GM23338 (cell line): Measurements from ENCODE around the gene SDHAF1. TPM values are rescaled to one million over a fixed set of nuclear protein-coding genes. Genes with fewer than 3 reads are reported as not detected.
A peak's percentile ranks its signal among the peaks of the same experiment; 100 is the strongest.

Experiments
- ATAC-seq: fragments of 200-7000 bp; cut with Tn5 transposase; 3 replicates; pipeline ENCODE4 v1.9.1; 2020
- DNase-seq: peaks from one replicate; pipeline ENCODE4 v3.0.0-alpha.2; 2015; ENCODE audit warnings: low spot score
- H2AFZ ChIP-seq: fragments of 200-600 bp; sonication (generic); 2 replicates; pipeline ENCODE4 v1.8.0; 2016; ENCODE audit warnings: antibody characterized with exemption, mild to moderate bottlenecking, moderate library complexity
- H3F3A ChIP-seq: fragments of 200-600 bp; sonication (generic); replicated peaks from 2 replicates; pipeline ENCODE4 v1.8.0; 2017; ENCODE audit warnings: antibody characterized with exemption, mixed run types, low read depth
- H3K27ac ChIP-seq: fragments of 200-600 bp; sonication (generic); 2 replicates; pipeline ENCODE4 v1.6.1; 2016; ENCODE audit warnings: low read depth
- H3K27me3 ChIP-seq: fragments of 200-600 bp; sonication (generic); 2 replicates; pipeline ENCODE4 v1.8.0; 2016; ENCODE audit warnings: mild to moderate bottlenecking, mixed run types, moderate library complexity; ENCODE audit not compliant: insufficient read depth
- H3K36me3 ChIP-seq: fragments of 200-600 bp; sonication (generic); 2 replicates; pipeline ENCODE4 v1.8.0; 2016; ENCODE audit warnings: mild to moderate bottlenecking; ENCODE audit not compliant: insufficient read depth
- H3K4me1 ChIP-seq: fragments of 200-600 bp; sonication (generic); 2 replicates; pipeline ENCODE4 v1.8.0; 2016; ENCODE audit warnings: mild to moderate bottlenecking, moderate library complexity; ENCODE audit not compliant: insufficient read depth
- H3K4me2 ChIP-seq: fragments of 200-600 bp; sonication (generic); 2 replicates; pipeline ENCODE4 v1.7.1; 2017; ENCODE audit warnings: mixed run types
- H3K4me3 ChIP-seq: fragments of 200-600 bp; sonication (generic); 2 replicates; pipeline ENCODE4 v1.6.1; 2016; ENCODE audit warnings: mixed run types
- H3K79me2 ChIP-seq: fragments of 200-600 bp; sonication (generic); replicated peaks from 2 replicates; pipeline ENCODE4 v1.8.0; 2017; ENCODE audit warnings: mild to moderate bottlenecking; ENCODE audit not compliant: insufficient read depth
- H3K9me2 ChIP-seq: fragments of 200-600 bp; sonication (generic); 2 replicates; pipeline ENCODE4 v1.8.0; 2017; ENCODE audit not compliant: insufficient read depth
- H4K20me1 ChIP-seq: fragments of 200-600 bp; sonication (generic); replicated peaks from 2 replicates; pipeline ENCODE4 v1.8.0; 2017; ENCODE audit warnings: mild to moderate bottlenecking; ENCODE audit not compliant: insufficient read depth
- H3K27ac Mint-ChIP-seq: 2 replicates; pipeline ENCODE4 v1.8.0; 2020; ENCODE audit warnings: inconsistent platforms, mild to moderate bottlenecking, moderate library complexity, mixed read lengths
- H3K27me3 Mint-ChIP-seq: 3 replicates; pipeline ENCODE4 v1.8.0; 2022; ENCODE audit warnings: low read depth, mild to moderate bottlenecking, moderate library complexity, mixed read lengths, inconsistent platforms; ENCODE audit not compliant: insufficient read depth, poor library complexity
- H3K36me3 Mint-ChIP-seq: 3 replicates; pipeline ENCODE4 v1.8.0; 2021; ENCODE audit warnings: low read depth, mild to moderate bottlenecking, inconsistent platforms, moderate library complexity, mixed read lengths
- H3K4me1 Mint-ChIP-seq: 3 replicates; pipeline ENCODE4 v1.8.0; 2020; ENCODE audit warnings: mild to moderate bottlenecking, inconsistent platforms, mixed read lengths
- H3K4me3 Mint-ChIP-seq: 3 replicates; pipeline ENCODE4 v1.8.0; 2021; ENCODE audit warnings: moderate library complexity, mild to moderate bottlenecking, inconsistent platforms, mixed read lengths
- H3K9me3 Mint-ChIP-seq: 3 replicates; pipeline ENCODE4 v1.8.0; 2020; ENCODE audit warnings: moderate library complexity, mild to moderate bottlenecking, inconsistent platforms, mixed read lengths
- CREB1 ChIP-seq: fragments of 250-450 bp; sonication (Bioruptor Pico); IDR thresholded peaks from 2 replicates; pipeline ENCODE4 v1.5.0; 2020; ENCODE audit warnings: low read depth, mild to moderate bottlenecking, moderate library complexity
- JUNB ChIP-seq: IDR thresholded peaks from one replicate; pipeline ENCODE4 v1.6.1; 2016; ENCODE audit warnings: antibody characterized with exemption; ENCODE audit not compliant: unreplicated experiment
- NANOG ChIP-seq: IDR thresholded peaks from 2 replicates; pipeline ENCODE4 v1.6.1; 2016; ENCODE audit warnings: antibody characterized with exemption, borderline replicate concordance
- STAT1 ChIP-seq: IDR thresholded peaks from one replicate; pipeline ENCODE4 v1.6.1; 2016; ENCODE audit warnings: antibody characterized with exemption; ENCODE audit not compliant: unreplicated experiment
- ZNF331 ChIP-seq: fragments of 250-450 bp; sonication (Bioruptor Pico); IDR thresholded peaks from 2 replicates; pipeline ENCODE4 v1.5.0; 2020; ENCODE audit warnings: low read depth, mild to moderate bottlenecking, moderate library complexity
- polyA plus RNA-seq: library from polyadenylated mRNA; unstranded; fragments of >200 nt; fragmentation: Nextera tagmentation; extraction: Ambion mirVana; gene quantifications from 2 replicates; pipeline ENCODE4 v1.2.1, GENCODE V29; 2016
- total RNA-seq: library from RNA; depleted of rRNA; stranded (reverse); fragments of >200 nt; shearing (Covaris generic); gene quantifications from 2 replicates; pipeline ENCODE4 v1.2.3, GENCODE V29; 2014
- TF ChIP-seq, protein P1 (sequence below): IDR thresholded peaks from 2 replicates; pipeline ENCODE4 v1.6.1; 2016; ENCODE audit warnings: antibody characterized with exemption
- TF ChIP-seq, protein P2 (sequence below), 2 experiments: fragments of 200-600 bp in 1 of 2; sonication (generic) in 1 of 2; conservative IDR thresholded peaks; 2 replicates each; pipeline versions ENCODE4 v1.5.1 to v1.6.1; 2016 to 2017; ENCODE audit warnings: antibody characterized with exemption in 2 of 2, low read depth in 2 of 2, mild to moderate bottlenecking in 2 of 2, moderate library complexity in 1 of 2
- TF ChIP-seq, protein P3 (sequence below): fragments of 250-450 bp; sonication (Bioruptor Pico); IDR thresholded peaks from 2 replicates; pipeline ENCODE4 v1.5.0; 2020; ENCODE audit warnings: mild to moderate bottlenecking, moderate library complexity

Gene SDHAF1
- total and polyA plus RNA-seq, 2 experiments from 2014 or later, result 19.9 to 55.9 TPM

DNA sequence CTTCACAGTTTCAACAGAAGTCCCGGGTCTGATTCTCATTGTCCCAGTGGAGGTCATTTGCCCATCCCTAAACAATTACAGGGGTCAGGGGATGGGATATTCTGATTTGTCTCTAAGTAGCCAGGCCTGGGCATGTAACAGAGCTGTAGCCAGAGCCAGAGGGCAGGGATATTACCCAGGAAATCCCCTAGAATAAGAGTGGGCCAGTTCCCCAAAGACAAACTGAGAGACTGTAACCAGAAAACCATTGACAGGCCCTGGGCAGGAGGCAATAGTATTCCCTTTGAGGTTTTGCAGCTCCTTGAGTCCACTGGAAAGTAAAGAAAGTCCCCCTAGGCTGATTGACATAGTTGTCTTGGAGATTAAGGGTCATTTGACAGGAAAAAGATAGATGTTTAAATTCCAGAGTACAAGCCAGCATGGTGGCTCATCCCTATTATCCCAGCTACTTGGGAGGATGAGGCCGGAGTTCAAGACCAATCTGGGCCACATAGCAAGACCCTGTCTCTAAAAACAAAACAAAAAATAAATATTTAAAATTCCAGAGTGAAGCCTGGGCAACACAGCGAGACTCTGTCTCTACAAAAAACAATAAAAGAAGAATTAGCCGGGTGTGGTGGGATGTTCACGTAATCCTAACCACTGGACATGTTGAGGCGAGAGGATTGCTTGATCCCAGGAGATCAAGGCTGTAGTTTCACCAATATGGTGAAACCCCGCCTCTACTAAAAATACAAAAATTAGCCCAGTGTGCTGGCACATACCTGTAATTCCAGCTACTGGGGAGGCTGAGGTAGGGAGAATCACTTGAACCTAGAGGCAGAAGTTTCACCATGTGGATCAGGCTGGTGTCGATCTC is 1.9 kb upstream of the SDHAF1 start:
- DNase-seq, result no peak
- no peak overlapping the region for H3K4me3 Mint-ChIP-seq
- H3K9me3 Mint-ChIP-seq, result no peaks in the 10 kb centered on the region; the same call in 2 of the 3 replicates
- Histone ChIP-seq H2AFZ (no peak overlapping the region), H3K4me2 (no peak overlapping the region), H3K27ac (no peak overlapping the region), H3K79me2 (peaks cover 13% of the 10 kb centered on the region; the same call in 1 of the 2 replicates), H3K36me3 (no peaks in the 10 kb centered on the region), H3K9me2 (no peaks in the 10 kb centered on the region), H3K4me3 (no peak overlapping the region), H3K27me3 (no peaks in the 10 kb centered on the region), H4K20me1 (peaks cover 9% of the 10 kb centered on the region), H3K4me1 (peaks cover 9% of the 10 kb centered on the region; the same call in 1 of the 2 replicates), H3F3A (0 out of 2 replicates have a peak, but pooled peaks cover 6% of the 10 kb centered on the region)
- TF ChIP-seq CREB1 (CRISPR knock-in tag), result no peak
- no peak for TF ChIP-seq STAT1
- TF ChIP-seq, protein P1, sequence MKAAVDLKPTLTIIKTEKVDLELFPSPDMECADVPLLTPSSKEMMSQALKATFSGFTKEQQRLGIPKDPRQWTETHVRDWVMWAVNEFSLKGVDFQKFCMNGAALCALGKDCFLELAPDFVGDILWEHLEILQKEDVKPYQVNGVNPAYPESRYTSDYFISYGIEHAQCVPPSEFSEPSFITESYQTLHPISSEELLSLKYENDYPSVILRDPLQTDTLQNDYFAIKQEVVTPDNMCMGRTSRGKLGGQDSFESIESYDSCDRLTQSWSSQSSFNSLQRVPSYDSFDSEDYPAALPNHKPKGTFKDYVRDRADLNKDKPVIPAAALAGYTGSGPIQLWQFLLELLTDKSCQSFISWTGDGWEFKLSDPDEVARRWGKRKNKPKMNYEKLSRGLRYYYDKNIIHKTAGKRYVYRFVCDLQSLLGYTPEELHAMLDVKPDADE, result no peak
- TF ChIP-seq ZNF331 (CRISPR knock-in tag), result no peak
- no peak for TF ChIP-seq JUNB
- TF ChIP-seq NANOG, result no peak
- H3K27me3 Mint-ChIP-seq, result peaks cover 7% of the 10 kb centered on the region
- H3K27ac Mint-ChIP-seq, result no peak overlapping the region
- H3K36me3 Mint-ChIP-seq, result peaks cover 5% of the 10 kb centered on the region; the same call in 1 of the 3 replicates
- ATAC-seq, result no peak
- peaks cover 14% of the 10 kb centered on the region; the same call in 2 of the 3 replicates for H3K4me1 Mint-ChIP-seq

DNA sequence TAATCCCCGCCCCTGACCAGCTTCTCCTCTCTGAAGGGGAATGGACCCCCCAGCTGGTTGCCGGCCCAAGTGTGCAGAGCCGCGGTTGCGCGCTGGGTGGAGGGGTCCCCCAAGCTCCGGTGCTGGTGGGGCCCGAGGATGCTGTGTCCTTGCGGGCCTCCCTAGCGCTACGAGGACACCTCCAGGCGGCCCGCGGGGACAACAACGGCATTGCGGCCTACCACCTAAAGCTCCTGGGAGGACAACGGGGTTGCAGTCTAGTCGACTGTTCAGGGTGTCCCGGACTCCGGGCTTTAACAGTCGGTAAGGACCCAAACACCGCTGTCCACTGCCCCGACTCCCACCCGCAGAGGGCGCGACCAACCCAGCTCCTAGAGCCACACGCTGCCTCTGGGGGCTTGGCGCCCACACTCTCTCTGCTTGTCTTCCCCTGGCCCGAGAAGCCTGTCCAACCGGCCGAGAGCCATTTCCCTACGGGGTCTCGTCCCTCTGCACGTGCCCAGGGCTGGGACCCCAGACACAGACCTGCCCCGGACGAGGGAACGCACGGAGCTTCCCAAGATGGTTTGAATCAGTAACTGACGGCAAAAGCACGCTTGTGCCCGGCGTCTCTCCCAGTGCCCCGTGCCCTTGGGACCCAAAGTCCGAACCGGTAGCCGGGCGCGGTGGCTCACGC is 927 bp upstream of the SDHAF1 start:
- TF ChIP-seq, protein P2, sequence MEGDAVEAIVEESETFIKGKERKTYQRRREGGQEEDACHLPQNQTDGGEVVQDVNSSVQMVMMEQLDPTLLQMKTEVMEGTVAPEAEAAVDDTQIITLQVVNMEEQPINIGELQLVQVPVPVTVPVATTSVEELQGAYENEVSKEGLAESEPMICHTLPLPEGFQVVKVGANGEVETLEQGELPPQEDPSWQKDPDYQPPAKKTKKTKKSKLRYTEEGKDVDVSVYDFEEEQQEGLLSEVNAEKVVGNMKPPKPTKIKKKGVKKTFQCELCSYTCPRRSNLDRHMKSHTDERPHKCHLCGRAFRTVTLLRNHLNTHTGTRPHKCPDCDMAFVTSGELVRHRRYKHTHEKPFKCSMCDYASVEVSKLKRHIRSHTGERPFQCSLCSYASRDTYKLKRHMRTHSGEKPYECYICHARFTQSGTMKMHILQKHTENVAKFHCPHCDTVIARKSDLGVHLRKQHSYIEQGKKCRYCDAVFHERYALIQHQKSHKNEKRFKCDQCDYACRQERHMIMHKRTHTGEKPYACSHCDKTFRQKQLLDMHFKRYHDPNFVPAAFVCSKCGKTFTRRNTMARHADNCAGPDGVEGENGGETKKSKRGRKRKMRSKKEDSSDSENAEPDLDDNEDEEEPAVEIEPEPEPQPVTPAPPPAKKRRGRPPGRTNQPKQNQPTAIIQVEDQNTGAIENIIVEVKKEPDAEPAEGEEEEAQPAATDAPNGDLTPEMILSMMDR (conservative IDR thresholded peaks at IDR 0.05; ENCODE audit: low read depth in 2 of 2), result peak; percentile 40 to 70; a peak in 3 of 4 replicates
- TF ChIP-seq, protein P3, sequence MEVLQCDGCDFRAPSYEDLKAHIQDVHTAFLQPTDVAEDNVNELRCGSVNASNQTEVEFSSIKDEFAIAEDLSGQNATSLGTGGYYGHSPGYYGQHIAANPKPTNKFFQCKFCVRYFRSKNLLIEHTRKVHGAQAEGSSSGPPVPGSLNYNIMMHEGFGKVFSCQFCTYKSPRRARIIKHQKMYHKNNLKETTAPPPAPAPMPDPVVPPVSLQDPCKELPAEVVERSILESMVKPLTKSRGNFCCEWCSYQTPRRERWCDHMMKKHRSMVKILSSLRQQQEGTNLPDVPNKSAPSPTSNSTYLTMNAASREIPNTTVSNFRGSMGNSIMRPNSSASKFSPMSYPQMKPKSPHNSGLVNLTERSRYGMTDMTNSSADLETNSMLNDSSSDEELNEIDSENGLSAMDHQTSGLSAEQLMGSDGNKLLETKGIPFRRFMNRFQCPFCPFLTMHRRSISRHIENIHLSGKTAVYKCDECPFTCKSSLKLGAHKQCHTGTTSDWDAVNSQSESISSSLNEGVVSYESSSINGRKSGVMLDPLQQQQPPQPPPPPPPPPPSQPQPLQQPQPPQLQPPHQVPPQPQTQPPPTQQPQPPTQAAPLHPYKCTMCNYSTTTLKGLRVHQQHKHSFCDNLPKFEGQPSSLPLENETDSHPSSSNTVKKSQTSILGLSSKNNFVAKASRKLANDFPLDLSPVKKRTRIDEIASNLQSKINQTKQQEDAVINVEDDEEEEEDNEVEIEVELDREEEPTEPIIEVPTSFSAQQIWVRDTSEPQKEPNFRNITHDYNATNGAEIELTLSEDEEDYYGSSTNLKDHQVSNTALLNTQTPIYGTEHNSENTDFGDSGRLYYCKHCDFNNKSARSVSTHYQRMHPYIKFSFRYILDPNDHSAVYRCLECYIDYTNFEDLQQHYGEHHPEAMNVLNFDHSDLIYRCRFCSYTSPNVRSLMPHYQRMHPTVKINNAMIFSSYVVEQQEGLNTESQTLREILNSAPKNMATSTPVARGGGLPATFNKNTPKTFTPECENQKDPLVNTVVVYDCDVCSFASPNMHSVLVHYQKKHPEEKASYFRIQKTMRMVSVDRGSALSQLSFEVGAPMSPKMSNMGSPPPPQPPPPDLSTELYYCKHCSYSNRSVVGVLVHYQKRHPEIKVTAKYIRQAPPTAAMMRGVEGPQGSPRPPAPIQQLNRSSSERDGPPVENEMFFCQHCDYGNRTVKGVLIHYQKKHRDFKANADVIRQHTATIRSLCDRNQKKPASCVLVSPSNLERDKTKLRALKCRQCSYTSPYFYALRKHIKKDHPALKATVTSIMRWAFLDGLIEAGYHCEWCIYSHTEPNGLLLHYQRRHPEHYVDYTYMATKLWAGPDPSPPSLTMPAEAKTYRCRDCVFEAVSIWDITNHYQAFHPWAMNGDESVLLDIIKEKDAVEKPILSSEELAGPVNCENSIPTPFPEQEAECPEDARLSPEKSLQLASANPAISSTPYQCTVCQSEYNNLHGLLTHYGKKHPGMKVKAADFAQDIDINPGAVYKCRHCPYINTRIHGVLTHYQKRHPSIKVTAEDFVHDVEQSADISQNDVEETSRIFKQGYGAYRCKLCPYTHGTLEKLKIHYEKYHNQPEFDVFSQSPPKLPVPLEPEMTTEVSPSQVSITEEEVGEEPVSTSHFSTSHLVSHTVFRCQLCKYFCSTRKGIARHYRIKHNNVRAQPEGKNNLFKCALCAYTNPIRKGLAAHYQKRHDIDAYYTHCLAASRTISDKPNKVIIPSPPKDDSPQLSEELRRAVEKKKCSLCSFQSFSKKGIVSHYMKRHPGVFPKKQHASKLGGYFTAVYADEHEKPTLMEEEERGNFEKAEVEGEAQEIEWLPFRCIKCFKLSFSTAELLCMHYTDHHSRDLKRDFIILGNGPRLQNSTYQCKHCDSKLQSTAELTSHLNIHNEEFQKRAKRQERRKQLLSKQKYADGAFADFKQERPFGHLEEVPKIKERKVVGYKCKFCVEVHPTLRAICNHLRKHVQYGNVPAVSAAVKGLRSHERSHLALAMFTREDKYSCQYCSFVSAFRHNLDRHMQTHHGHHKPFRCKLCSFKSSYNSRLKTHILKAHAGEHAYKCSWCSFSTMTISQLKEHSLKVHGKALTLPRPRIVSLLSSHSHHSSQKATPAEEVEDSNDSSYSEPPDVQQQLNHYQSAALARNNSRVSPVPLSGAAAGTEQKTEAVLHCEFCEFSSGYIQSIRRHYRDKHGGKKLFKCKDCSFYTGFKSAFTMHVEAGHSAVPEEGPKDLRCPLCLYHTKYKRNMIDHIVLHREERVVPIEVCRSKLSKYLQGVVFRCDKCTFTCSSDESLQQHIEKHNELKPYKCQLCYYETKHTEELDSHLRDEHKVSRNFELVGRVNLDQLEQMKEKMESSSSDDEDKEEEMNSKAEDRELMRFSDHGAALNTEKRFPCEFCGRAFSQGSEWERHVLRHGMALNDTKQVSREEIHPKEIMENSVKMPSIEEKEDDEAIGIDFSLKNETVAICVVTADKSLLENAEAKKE (CRISPR knock-in tag), result no peak
- Mint-ChIP-seq H3K36me3 (peaks cover 5% of the 10 kb centered on the region; the same call in 1 of the 3 replicates), H3K4me3 (peak overlapping the region; percentile 58), H3K27me3 (peaks cover 7% of the 10 kb centered on the region), H3K27ac (peak overlapping the region; percentile 52; the same call in 1 of the 2 replicates), H3K4me1 (peaks cover 14% of the 10 kb centered on the region; the same call in 2 of the 3 replicates), H3K9me3 (no peaks in the 10 kb centered on the region; the same call in 2 of the 3 replicates)
- Histone ChIP-seq H3K79me2 (peaks cover 13% of the 10 kb centered on the region; the same call in 1 of the 2 replicates), H3F3A (0 out of 2 replicates have a peak, but pooled peaks cover 6% of the 10 kb centered on the region), H2AFZ (0 out of 2 replicates have a peak overlapping the region, but pooled peaks have one; percentile 56), H3K4me2 (peak overlapping the region; percentile 51; the same call in 1 of the 2 replicates), H3K4me3 (peak overlapping the region; percentile 28; the same call in 1 of the 2 replicates), H4K20me1 (peaks cover 9% of the 10 kb centered on the region), H3K27ac (no peak overlapping the region), H3K4me1 (peaks cover 9% of the 10 kb centered on the region; the same call in 1 of the 2 replicates), H3K36me3 (no peaks in the 10 kb centered on the region), H3K9me2 (no peaks in the 10 kb centered on the region), H3K27me3 (no peaks in the 10 kb centered on the region)
- DNase-seq (peak; percentile 85), ATAC-seq (peak; percentile 50)
